GM18868 (cell line): ENCODE data around the gene RAB27B.

Experiments used
- ATAC-seq: cut with Tn5 transposase; IDR thresholded peaks from one replicate; pipeline ENCODE4 v1.9.1; 2021; ENCODE audit warnings: mild to moderate bottlenecking, moderate library complexity; ENCODE audit not compliant: unreplicated experiment

The RAB27B gene

GRCh38 chr18:54859667-54860421 is 31.6 kb downstream of the RAB27B start:
- ATAC-seq, result no peak

GRCh38 chr18:54860941-54861340 is 32.7 kb downstream of the RAB27B start:
- no peak for ATAC-seq

- no peak for ATAC-seq
Observed at GRCh38 chr18:54867131-54867530, 38.9 kb downstream of the RAB27B start.

- no peak for ATAC-seq
Observed at GRCh38 chr18:54871231-54871630, 43.0 kb downstream of the RAB27B start.

GRCh38 chr18:54872681-54873080 is 44.4 kb downstream of the RAB27B start:
- no peak for ATAC-seq

GRCh38 chr18:54873884-54874255 is 45.6 kb downstream of the RAB27B start:
- no peak for ATAC-seq

GRCh38 chr18:54875063-54875462 is 46.8 kb downstream of the RAB27B start:
- no peak for ATAC-seq

GRCh38 chr18:54877076-54877475 is 48.8 kb downstream of the RAB27B start:
- ATAC-seq, result no peak

- ATAC-seq, result no peak
Observed at GRCh38 chr18:54878159-54878622, 49.9 kb downstream of the RAB27B start.

- no peak for ATAC-seq
Observed at GRCh38 chr18:54878659-54879358, 50.5 kb downstream of the RAB27B start.

GRCh38 chr18:54879691-54880090 is 51.4 kb downstream of the RAB27B start:
- ATAC-seq, result no peak

- ATAC-seq, result no peak
Observed at GRCh38 chr18:54880395-54881105, 52.3 kb downstream of the RAB27B start.

GRCh38 chr18:54881229-54881768 is 53.0 kb downstream of the RAB27B start:
- ATAC-seq, result no peak

- no peak for ATAC-seq
Observed at GRCh38 chr18:54882318-54882717, 54.0 kb downstream of the RAB27B start.

GRCh38 chr18:54883816-54884604 is 55.7 kb downstream of the RAB27B start:
- no peak for ATAC-seq

- no peak for ATAC-seq
Observed at GRCh38 chr18:54888378-54888777, 60.1 kb downstream of the RAB27B start.

GRCh38 chr18:54888933-54889332 is 60.7 kb downstream of the RAB27B start:
- ATAC-seq, result no peak

- no peak for ATAC-seq
Observed at GRCh38 chr18:54899500-54899899, 71.2 kb downstream of the RAB27B start.

- ATAC-seq, result no peak
Observed at GRCh38 chr18:54900290-54900689, 72.0 kb downstream of the RAB27B start.

- no peak for ATAC-seq
Observed at GRCh38 chr18:54904581-54904980, 76.3 kb downstream of the RAB27B start.

GRCh38 chr18:54905629-54906028 is 77.4 kb downstream of the RAB27B start:
- ATAC-seq, result no peak
